Glutamatergic neuron (in vitro differentiated cells): ENCODE data around the gene CRIM1. TPM values are rescaled to one million over a fixed set of nuclear protein-coding genes. Genes with fewer than 3 reads are reported as not detected.

Experiments
- DNase-seq: peaks from one replicate; pipeline ENCODE4 v3.0.0; 2022
- H3K27ac Mint-ChIP-seq: one replicate; pipeline ENCODE4 v1.8.0; 2020; ENCODE audit warnings: mild to moderate bottlenecking, mixed read lengths, inconsistent platforms; ENCODE audit not compliant: unreplicated experiment
- H3K27me3 Mint-ChIP-seq: one replicate; pipeline ENCODE4 v1.8.0; 2020; ENCODE audit warnings: mild to moderate bottlenecking, moderate library complexity, mixed read lengths, inconsistent platforms; ENCODE audit not compliant: unreplicated experiment
- H3K36me3 Mint-ChIP-seq: one replicate; pipeline ENCODE4 v1.8.0; 2020; ENCODE audit warnings: mild to moderate bottlenecking, mixed read lengths, inconsistent platforms; ENCODE audit not compliant: unreplicated experiment
- H3K4me1 Mint-ChIP-seq: one replicate; pipeline ENCODE4 v1.8.0; 2020; ENCODE audit warnings: mild to moderate bottlenecking, low read depth, mixed read lengths, inconsistent platforms; ENCODE audit not compliant: unreplicated experiment
- H3K4me3 Mint-ChIP-seq: one replicate; pipeline ENCODE4 v1.8.0; 2020; ENCODE audit warnings: mild to moderate bottlenecking, mixed read lengths, inconsistent platforms; ENCODE audit not compliant: unreplicated experiment
- H3K9me3 Mint-ChIP-seq: one replicate; pipeline ENCODE4 v1.8.0; 2020; ENCODE audit warnings: mild to moderate bottlenecking, moderate library complexity, mixed read lengths, inconsistent platforms; ENCODE audit not compliant: unreplicated experiment
- CTCF ChIP-seq: fragments of 200-600 bp; sonication (generic); IDR thresholded peaks from one replicate; pipeline ENCODE4 v1.5.0; 2021; ENCODE audit not compliant: partially characterized antibody, unreplicated experiment
- total RNA-seq: library from RNA; stranded (reverse); fragmentation: NEBNext Ultra II Directional; extraction: Animal tissue kit (Norgen Biotek cat#: 25700); gene quantifications from one replicate; pipeline ENCODE4 v1.2.1, GENCODE V29; 2021; ENCODE audit not compliant: unreplicated experiment

CRIM1 gene
- total RNA-seq, 1 donor from 2014 or later = 35.7 TPM

DNA sequence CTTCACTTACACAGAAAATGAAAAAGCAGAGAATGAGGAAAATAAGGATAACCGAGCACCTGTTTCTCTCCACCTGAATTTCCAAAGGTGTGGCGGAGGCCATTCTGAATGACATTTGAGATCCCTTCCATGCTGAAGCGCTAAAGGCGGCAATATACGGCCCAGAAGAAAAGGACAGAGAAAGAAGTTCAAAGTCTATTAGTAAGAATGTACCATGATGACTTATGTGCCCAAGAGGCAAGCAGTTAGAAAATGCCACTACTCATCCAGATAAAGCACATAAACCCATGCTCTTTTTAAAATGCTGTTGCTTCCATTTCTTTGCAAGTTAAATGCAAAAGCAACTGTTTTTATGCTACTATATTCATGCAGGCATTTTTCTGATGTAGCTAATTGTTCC lies 205.1 kb downstream of the CRIM1 start:
- Mint-ChIP-seq H3K4me3 (no peak overlapping the region), H3K36me3 (no peaks in the 10 kb centered on the region), H3K4me1 (peaks cover 21% of the 10 kb centered on the region), H3K27ac (no peak overlapping the region), H3K9me3 (peaks cover 7% of the 10 kb centered on the region), H3K27me3 (peaks cover 6% of the 10 kb centered on the region)
- no peak for TF ChIP-seq CTCF
- DNase-seq = no peak

DNA sequence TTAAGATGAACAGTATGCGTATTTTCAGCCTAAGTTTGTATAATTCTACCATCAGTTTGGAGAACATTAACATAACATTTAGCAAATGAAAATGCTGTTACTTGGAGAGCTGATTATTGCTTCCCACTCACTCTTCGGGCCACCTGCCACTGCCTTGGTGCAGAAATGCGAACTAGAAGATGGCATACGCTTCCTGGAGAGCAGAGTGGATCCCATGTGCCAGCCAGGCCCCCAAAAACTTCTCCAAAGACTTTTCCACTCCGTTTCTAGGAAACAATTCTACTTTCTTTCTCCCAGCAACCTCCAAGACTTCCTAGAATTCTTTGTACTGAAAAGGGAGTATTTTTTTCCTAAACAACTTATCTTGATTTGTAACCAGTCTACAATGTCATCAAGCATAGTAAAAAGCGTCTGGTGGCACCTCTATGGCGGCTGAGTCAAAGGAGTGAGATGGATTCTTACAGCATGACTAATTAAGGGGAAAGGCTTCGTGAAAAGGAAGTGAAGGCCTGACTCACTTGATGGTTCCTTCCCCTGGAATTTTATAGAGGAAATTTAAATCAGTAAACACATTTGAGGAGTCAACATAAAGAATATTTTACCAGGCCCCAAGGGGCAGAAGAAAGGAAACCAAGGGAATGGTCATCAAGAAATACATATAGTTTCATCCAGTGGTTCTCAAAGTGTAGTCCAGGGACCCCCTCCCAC lies 205.8 kb downstream of the CRIM1 start:
- H3K4me1 Mint-ChIP-seq = peaks cover 21% of the 10 kb centered on the region
- no peak overlapping the region for H3K4me3 Mint-ChIP-seq
- peaks cover 6% of the 10 kb centered on the region for H3K27me3 Mint-ChIP-seq
- no peaks in the 10 kb centered on the region for H3K36me3 Mint-ChIP-seq
- no peak overlapping the region for H3K27ac Mint-ChIP-seq
- no peak for DNase-seq
- H3K9me3 Mint-ChIP-seq = peaks cover 7% of the 10 kb centered on the region
- TF ChIP-seq CTCF = no peak

GRCh38 chr2:36562240-36562639 lies 206.7 kb downstream of the CRIM1 start:
- peaks cover 6% of the 10 kb centered on the region for H3K27me3 Mint-ChIP-seq
- DNase-seq = no peak
- peaks cover 21% of the 10 kb centered on the region for H3K4me1 Mint-ChIP-seq
- peaks cover 7% of the 10 kb centered on the region for H3K9me3 Mint-ChIP-seq
- no peak overlapping the region for H3K4me3 Mint-ChIP-seq
- TF ChIP-seq CTCF = no peak
- H3K27ac Mint-ChIP-seq = no peak overlapping the region
- H3K36me3 Mint-ChIP-seq = no peaks in the 10 kb centered on the region

GRCh38 chr2:36562973-36563532 lies 207.5 kb downstream of the CRIM1 start:
- no peak for TF ChIP-seq CTCF
- Mint-ChIP-seq H3K4me1 (peaks cover 26% of the 10 kb centered on the region), H3K9me3 (peaks cover 7% of the 10 kb centered on the region), H3K36me3 (no peaks in the 10 kb centered on the region), H3K4me3 (no peak overlapping the region), H3K27ac (no peak overlapping the region), H3K27me3 (peaks cover 6% of the 10 kb centered on the region)
- DNase-seq = no peak

DNA sequence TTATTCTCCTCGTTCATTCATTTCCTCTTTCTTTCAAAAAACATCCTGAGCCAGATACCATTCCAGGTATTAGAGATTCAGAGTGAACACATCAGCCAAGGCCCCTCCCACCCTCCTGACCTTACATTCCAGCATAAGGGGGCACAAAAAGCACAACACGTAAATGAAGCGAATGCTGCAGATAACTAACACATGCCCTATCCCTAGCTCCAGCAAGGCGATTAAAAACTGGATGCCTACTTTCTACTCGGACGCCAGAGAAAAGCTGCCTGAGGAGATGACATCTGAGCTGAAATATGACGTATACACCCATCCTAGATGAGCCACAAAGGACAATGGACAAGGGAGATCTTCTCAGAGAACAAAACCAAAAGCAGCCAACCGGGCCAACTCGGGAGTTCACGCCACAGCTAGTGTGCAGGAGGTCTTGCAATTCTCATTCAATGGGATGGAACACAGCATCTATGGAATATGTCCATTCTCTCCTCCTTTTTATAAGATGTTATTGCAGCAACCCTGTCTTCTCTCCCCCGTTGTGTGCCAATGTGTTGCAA lies 208.9 kb downstream of the CRIM1 start:
- no peak for TF ChIP-seq CTCF
- H3K27ac Mint-ChIP-seq = no peak overlapping the region
- no peak for DNase-seq
- peaks cover 26% of the 10 kb centered on the region for H3K4me1 Mint-ChIP-seq
- H3K4me3 Mint-ChIP-seq = no peak overlapping the region
- peaks cover 6% of the 10 kb centered on the region for H3K27me3 Mint-ChIP-seq
- H3K36me3 Mint-ChIP-seq = no peaks in the 10 kb centered on the region
- H3K9me3 Mint-ChIP-seq = peaks cover 7% of the 10 kb centered on the region
